Activated T-helper 9 cell treated with anti-CD3 and anti-CD28 coated beads, Interleukin-2, amount 50 U/mL, for 16 hours (primary cell): ENCODE data around the gene ZNF862.

Experiments used
- DNase-seq: peaks from one replicate; pipeline ENCODE4 v3.0.0-alpha.2; 2020; ENCODE audit warnings: low read depth

Gene ZNF862

DNA sequence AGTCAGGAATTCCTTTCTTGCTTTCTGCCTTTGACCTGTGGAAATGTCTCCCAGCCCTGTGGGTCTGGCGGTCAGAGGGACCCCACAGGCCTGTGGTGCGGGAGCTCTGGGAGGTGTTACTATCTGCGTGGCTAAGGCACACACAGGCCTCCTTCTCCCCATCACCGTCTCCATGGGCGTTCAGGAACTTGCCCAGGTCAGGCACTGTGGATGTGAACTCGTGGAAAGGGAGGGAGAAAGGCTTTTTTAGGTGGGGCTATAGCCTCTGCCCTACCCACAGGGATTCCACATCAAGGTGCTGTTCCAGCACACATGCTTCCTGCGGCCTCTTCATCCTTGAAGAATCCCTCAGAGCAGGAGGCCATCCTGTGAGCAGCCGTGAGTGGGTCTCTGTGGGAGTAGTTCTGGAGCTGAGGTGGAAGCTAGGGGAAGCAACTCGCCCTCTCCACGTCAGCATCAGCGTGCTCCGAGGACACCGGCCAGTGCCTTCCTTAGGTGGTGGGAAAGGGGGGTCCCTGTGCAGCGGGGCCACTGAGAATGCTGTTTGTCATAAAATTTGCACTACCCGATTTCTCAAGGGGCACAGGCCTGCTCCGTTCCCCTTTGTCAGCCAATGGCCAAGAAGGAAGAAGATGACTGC, 28.1 kb downstream of the ZNF862 start:
- no peak for DNase-seq

- DNase-seq: no peak
Observed at GRCh38 chr7:149866779-149867447, 28.7 kb downstream of the ZNF862 start.

DNA sequence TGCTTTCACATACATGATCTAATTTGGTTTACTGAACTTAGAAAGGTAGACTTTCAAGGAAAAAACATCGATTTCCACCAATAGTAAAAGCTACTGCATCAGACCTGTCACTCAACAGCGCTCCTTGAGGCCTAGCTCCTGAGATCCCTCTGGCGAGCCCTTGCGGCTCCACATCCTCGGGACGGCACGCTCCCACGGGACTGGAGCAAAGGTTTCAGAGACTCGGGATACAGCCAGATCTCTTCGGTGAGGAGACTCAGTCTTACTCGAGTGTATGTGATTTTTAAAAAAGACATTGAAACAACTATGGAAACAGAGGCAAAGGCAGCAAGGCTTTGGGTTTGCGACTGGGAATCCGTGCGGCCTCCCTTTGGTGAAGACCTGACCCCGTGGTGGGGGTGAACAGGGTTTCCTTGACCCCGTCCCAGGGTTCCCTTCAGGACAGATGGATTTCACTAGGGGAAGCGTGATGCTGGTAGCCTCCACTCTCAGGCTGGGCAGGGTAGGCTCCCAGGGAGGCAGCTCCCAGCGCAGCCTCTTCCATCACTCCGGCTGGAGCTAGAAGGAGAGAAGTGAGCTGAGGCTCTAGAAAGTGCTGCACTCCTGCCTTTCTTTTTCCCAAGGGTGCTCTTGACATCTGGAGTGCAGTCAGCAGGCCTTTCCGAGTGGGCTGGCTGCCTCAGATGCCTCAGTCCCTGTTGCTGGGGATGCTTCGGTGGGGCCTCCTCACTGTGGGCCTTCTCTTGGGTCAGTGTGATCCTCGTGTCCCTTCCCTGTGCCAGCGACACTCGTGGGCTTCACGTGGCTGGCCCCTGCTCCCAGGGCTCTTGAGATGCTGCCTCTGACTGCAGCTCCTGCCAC, 29.8 kb downstream of the ZNF862 start:
- no peak for DNase-seq

- DNase-seq: no peak
Observed at GRCh38 chr7:149868623-149869290, 30.6 kb downstream of the ZNF862 start.

GRCh38 chr7:149869291-149869650, 31.1 kb downstream of the ZNF862 start:
- no peak for DNase-seq

DNA sequence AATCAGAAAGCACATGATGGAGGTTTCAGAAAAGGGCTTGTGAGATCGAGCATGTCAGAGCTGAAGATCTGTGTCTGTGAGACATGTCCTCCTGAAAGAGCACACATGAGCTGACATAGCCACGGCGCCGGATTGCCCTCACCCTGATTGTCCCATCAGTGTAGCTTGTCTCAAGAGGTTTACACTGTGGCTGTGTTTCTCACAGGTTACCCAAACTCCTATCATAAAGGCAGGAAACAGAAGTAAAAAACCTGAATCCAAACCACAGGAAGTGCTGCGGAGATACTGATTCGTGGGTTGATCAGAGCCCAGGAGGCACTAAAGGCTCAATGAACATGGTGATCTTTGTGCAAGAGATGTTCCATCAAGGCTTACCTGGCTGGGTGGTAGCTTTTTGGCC, 31.7 kb downstream of the ZNF862 start:
- DNase-seq: no peak

- no peak for DNase-seq
Observed at GRCh38 chr7:149870274-149870673, 32.1 kb downstream of the ZNF862 start.

DNA sequence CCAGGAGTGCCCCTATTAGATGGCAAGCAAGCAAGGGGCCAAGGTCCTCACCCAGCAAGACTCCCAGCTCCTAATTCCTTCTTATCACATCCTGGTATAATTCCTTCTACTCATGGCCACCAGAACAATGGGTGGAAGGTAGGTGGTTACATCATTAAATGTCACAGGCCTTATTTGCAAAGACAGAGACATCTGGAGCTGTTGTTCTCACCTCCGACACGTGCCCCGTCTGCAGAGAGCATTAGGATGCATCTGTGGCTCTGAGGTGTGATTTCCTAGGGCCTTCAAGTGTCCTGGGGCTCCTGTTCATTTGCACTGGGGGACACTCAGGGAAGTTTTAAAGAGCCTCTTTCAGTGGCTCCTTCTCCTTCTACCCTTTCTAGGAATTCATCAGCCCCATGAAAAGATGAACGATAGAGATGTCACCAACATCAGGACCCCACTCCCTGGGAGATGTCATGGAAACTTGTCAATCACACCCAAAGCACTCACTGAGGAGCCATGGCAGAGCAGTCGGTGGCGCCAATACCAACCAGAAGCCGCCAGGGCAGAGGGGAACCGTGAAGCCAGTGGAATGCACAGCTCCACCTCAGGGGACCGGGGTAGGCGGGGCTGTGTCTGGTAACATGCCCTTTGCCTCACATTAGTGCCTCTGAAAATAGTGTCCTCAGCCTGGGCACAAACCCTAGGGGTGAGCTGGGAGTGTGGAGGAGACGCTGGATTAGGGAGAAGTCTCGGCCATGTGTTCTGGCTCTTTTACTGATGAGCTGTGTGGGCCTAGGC, 32.7 kb downstream of the ZNF862 start:
- no peak for DNase-seq

GRCh38 chr7:149871576-149871975, 33.4 kb downstream of the ZNF862 start:
- DNase-seq: no peak

DNA sequence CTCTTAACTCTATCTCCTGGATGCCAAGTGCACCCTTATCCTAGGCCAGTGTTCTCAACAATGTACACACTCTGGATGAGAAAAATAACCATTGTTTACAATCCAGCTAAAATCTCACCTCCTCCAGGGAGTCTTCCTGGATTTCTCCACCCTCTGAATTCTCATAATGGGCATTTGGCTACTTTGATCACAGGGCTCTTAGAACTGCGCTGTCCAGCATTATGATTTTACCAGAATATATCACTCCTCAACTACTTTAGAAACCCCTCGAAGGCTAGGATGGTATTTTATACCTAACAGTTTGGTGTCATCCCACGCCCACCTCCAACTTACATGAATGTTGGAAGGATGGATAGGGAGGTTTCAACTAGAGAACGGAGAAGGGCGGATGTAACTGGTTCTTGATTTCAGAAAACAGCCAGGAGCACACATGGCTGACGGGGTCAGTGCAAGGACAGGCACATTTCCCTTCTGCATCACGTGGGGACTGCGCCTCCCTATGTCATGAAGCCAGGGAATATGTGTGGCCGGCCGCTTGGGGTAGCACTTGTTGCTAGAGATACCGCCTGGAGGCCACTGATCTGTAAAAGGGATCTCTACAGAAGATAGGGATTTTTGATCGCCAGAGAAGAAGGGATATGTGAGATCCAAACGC, 34.4 kb downstream of the ZNF862 start:
- DNase-seq: no peak

DNA sequence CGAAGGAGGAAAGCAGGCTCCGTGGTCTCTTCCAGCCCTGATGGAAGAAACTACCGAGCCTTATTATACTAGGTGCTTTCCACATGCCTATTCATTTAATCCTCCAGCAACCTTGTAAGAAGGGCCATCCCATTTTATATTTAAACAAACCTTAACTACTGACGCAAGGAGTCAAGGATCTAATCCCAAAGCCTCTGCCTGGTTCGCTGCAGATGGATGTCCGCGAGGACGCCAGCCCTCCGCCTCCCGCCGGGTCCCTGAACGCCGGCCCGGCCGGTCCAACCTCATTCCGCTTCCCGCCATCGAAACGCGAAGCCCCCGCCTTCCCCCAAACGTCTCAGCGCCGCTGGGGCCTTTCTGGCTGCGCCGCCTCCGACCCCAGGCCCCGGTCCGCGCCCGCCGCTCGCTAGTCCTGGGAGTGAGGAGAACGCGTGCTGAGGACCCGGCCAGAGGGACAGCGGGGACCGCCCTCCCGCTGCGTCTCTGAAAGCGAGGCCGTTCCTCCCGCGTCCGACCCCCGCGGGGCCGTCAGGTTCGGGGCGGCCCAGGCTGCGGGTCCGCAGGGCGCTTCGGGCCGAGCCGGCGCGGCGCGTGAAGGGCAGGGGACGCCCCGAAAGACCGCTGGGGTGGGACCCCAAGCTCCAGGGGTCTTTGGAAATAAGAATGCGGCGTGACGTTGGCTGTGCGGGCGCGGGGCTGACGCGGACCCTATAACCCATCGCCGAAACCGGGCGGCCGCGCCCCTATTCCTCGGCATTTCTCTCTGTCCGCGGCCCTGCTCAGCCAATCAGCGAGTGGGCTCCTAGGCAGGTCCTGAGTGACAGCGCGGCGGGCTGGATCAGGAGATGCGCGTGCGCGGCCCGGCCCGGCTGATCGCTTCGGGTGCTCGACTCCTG, 35.1 kb downstream of the ZNF862 start, which contains the start of gene ATP6V0E2:
TSS of gene ATP6V0E2 (plus strand) at position 896 of the 896 bp plus-strand sequence. CDS start 97 bp downstream, outside the sequence.
- DNase-seq: peak; percentile 91

DNA sequence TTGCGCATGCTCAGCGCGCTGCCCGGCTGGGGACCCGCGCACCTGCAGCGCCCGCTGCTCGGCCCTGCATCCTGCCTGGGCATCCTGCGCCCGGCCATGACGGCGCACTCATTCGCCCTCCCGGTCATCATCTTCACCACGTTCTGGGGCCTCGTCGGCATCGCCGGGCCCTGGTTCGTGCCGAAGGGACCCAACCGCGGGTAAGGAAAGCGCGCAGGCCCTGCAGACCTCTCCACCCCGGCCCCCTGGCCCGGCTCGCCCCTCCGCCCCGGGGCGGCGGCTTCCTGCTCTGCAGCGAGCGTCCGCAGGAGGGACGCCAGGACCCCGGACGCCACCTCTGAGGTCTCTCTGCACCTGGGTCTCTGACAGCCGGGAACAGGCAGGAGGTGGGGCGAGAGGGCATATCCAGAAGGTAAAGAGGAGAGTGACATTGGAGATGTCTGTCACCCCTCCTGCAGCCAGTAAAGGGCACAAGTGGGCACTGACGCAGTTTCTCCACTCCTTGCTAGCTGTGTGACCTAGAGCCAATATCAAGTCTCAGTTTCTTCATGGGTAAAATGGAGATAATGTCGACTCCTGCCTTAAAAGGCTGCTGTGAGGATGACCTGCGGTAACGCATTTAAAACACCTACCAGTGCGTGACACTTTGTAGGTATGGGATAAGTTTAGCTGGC, 35.9 kb downstream of the ZNF862 start:
- no peak for DNase-seq

- DNase-seq: no peak
Observed at GRCh38 chr7:149874644-149875028, 36.5 kb downstream of the ZNF862 start.

DNA sequence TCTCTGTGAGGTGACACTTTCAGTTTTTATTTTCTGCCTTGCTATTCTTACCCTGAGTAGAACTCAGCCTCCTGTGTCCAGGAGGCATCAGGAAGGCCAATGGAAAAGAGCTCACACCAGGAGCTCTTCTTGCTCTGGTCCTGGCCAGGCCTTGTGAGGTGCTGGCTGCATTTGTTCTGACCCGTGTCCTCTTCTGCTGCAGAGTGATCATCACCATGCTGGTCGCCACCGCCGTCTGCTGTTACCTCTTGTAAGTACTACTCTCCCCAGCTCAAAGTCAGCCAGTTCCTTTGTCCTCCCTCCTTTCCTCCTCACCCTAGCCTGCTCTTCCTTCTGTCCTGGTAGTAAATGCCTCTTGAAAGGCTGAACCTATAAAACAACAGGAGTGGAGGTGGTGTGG, 37.2 kb downstream of the ZNF862 start:
- DNase-seq: no peak

- no peak for DNase-seq
Observed at GRCh38 chr7:149877890-149878522, 39.8 kb downstream of the ZNF862 start.

DNA sequence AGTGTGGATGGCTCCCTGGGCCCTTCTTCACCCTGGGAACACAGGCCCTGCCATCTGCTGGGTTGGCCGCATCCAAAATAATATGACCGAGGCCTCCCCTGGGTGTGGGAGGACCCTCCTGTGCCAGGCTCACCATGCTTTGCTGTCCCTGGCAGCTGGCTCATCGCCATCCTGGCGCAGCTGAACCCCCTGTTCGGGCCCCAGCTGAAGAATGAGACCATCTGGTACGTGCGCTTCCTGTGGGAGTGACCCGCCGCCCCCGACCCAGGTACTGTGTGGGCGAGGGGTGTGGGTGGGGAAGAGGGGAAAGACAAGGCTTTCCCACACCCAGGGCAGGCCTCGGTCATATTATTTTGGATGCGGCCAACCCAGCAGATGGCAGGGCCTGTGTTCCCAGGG, 40.3 kb downstream of the ZNF862 start:
- no peak for DNase-seq

- no peak for DNase-seq
Observed at GRCh38 chr7:149879271-149879743, 41.1 kb downstream of the ZNF862 start.

DNA sequence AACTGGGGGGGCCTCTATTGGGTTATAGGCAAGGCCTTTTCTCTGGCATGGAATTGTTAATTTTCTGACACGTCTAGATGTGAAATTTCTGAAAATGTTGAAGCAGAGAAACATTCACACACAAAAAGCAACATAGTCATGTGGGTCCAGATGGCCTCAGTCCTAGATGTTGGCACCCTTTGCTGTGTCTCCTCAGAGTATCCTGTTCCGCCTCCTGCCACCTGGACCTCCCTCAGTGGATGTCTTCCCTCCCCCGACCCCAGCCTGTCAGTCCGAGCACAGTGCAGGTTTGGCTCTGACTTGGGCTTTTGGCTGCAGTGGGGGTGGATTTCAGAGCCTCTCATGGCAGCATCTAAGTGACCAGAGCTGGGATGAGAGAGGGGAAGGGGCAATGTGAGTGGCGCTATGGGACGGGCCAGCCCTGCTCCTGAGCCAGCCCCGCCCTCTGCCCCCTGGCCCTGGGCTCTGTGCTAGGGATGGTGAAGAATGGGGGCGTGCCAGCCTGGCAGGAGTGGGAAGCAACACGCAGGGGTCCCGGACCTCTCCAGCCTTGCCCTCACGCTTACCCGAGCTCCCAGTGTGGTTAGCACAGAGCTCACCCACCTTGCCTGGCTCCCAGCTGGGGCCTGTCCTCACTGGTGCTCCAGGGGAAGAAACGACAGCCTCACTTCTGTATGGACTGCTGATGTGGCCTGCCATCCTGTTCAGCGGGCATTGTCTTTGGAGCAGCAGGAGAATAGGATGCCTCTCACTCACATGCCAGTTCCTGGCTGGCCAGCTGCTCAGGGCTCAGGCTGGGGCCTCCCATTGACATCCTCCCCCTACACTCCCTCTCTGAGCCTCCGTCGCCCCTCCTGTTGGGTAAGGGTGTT, 41.8 kb downstream of the ZNF862 start:
- no peak for DNase-seq
